ENCODE results near the gene NCK2.

NCK2 gene

DNA sequence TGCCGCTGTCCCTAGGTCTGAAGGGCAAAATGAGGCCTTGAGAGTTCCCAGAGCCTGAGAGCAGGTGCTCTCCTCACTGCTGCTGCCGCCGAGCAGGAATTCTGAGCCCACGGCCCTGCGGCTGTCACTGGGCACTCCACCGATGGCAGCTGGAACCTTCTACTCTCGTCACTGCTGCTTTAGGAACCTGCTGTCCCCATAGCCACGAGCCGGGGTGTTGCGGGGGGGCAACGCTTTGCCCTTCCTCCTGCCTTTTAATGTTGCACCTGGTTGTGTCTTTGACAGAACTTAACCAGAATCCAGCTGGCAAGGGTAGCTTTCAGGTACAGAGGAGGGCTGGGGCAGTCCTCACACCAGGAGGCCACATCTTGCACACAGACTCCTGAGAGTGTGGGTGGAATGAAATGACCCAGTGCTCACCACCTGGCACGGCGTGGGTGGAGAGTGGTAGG is 32.3 kb downstream of the NCK2 start:
- TF ChIP-seq, protein P1, sequence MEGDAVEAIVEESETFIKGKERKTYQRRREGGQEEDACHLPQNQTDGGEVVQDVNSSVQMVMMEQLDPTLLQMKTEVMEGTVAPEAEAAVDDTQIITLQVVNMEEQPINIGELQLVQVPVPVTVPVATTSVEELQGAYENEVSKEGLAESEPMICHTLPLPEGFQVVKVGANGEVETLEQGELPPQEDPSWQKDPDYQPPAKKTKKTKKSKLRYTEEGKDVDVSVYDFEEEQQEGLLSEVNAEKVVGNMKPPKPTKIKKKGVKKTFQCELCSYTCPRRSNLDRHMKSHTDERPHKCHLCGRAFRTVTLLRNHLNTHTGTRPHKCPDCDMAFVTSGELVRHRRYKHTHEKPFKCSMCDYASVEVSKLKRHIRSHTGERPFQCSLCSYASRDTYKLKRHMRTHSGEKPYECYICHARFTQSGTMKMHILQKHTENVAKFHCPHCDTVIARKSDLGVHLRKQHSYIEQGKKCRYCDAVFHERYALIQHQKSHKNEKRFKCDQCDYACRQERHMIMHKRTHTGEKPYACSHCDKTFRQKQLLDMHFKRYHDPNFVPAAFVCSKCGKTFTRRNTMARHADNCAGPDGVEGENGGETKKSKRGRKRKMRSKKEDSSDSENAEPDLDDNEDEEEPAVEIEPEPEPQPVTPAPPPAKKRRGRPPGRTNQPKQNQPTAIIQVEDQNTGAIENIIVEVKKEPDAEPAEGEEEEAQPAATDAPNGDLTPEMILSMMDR (IDR thresholded peaks at IDR 0.05; ENCODE audit: control extremely low read depth, extremely low read depth, low read depth, missing control alignments): no peak
- ChIA-PET CTCF (interaction anchor here (1.2 to 4.2 kb wide), 4 partner anchors 11 to 16 kb away, joined by 3 to 24 read pairs (median 4); no protein-coding TSS in a partner anchor), POLR2A (no interaction called here)
- DNase-seq (ENCODE audit: extremely low spot score): no peak

DNA sequence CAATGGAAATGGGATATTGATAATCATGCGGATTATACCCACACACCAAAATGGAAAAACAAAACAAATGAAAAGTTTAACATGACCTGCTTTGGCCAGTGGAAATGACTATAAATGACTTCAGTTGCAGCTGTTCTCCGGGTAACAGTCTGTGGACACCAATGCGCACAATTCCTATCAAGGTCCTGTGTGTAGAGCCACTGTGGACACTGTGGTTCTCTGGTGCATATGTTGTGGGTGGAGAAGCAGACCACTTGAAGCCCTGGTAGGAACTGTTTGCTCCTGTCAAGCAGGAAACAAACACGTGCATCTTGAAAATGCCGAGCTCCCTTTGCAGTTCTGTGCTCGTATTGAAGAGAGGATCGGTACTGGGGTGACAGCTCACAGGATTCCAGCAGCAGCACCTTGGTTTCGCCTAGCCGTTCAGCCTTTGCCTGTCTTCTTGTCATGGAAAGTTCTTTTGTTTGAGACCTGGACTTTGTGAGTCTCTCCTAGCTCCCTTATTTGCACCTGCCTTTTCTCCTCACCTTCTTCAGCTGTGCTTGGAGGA is 32.9 kb downstream of the NCK2 start:
- ChIA-PET POLR2A (no interaction called here), CTCF (interaction anchor here (1.2 to 4.2 kb wide), 6 partner anchors 9 to 199 kb away, joined by 3 to 24 read pairs (median 4); no protein-coding TSS in a partner anchor)
- TF ChIP-seq, protein P1 (IDR thresholded peaks at IDR 0.05; ENCODE audit: control extremely low read depth, extremely low read depth, low read depth, missing control alignments): no peak
- DNase-seq (ENCODE audit: extremely low spot score): no peak

DNA sequence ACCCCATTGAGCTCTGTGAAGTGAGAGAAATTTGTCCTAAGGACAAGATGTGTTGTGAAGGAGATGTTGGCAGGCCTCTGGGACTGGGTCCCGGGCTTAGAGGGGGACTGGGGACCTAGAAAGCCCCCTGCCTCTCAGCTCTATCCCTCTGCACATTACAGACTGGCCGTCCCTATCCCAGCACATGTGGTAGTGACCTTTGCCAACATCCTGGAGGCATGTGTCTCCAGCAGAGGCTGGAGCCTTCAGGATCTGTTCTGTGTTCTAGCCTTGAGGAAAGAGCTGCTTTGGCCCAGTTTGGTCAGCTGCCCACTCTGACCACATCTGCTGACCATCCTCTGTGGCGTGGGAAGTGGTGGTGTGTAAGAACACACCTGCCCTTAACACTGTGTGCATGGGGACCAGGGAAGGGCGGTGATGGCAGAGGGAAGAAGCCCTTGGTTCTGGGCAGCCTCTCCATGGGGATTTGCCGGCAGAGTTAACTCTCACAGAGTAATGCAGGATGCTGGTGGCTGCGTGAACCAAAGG is 33.4 kb downstream of the NCK2 start:
- DNase-seq (ENCODE audit: extremely low spot score): no peak
- TF ChIP-seq, protein P1 (IDR thresholded peaks at IDR 0.05; ENCODE audit: control extremely low read depth, extremely low read depth, low read depth, missing control alignments): no peak
- POLR2A ChIA-PET: no interaction called here
- CTCF ChIA-PET: interaction anchor here (1.0 to 4.2 kb wide), 8 partner anchors 9 to 200 kb away, joined by 3 to 24 read pairs (median 6); no protein-coding TSS in a partner anchor

DNA sequence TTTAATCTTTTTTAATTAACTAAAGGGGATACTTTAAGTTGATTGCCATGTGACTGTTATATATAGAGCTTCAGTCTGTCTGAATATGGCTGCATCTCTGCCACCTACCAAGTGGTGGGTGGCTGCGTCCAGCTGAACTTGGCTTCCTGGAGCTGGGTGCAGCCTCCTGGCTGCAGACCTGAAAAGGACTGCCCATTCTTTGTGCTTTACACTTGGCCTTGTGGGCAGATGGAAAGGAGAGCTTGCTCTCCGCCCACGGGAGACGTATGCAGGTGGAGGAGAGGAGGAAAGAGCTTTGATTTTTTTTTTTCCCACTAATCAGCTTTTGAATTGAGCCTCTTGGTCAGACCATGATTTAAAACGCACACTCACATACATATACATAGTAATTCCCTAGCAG is 34.7 kb downstream of the NCK2 start:
- CTCF ChIA-PET: interaction anchor here (1.0 to 4.2 kb wide), 6 partner anchors 8 to 25 kb away, joined by 3 to 24 read pairs (median 5); no protein-coding TSS in a partner anchor

DNA sequence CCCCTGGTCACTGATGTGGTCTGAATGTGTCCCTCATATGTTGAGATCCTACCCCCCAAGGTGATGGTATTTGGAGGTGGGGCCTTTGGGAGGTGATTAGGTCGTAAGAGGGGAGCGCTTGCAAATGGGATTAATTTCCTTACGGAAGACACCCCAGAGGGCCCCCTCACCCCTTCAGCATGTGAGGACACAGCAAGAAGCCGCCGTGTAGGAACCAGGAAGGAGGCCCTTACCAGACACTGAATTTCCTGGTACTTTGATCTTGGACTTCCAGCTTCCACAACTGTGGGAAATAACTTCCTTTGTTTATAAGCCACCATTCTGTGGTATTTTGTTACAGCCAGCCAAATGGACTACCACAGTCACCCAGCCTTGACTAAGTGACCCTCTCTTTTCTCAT is 35.9 kb downstream of the NCK2 start:
- POLR2A ChIA-PET: no interaction called here
- CTCF ChIA-PET: no interaction called here
- DNase-seq (ENCODE audit: extremely low spot score): no peak
- TF ChIP-seq, protein P1 (IDR thresholded peaks at IDR 0.05; ENCODE audit: control extremely low read depth, extremely low read depth, low read depth, missing control alignments): no peak

More for the DNA sequence above, 34.7 kb downstream of the NCK2 start:
- no peak for DNase-seq (ENCODE audit: extremely low spot score)
- TF ChIP-seq, protein P1 (IDR thresholded peaks at IDR 0.05; ENCODE audit: control extremely low read depth, extremely low read depth, low read depth, missing control alignments): no peak
- POLR2A ChIA-PET: no interaction called here

DNA sequence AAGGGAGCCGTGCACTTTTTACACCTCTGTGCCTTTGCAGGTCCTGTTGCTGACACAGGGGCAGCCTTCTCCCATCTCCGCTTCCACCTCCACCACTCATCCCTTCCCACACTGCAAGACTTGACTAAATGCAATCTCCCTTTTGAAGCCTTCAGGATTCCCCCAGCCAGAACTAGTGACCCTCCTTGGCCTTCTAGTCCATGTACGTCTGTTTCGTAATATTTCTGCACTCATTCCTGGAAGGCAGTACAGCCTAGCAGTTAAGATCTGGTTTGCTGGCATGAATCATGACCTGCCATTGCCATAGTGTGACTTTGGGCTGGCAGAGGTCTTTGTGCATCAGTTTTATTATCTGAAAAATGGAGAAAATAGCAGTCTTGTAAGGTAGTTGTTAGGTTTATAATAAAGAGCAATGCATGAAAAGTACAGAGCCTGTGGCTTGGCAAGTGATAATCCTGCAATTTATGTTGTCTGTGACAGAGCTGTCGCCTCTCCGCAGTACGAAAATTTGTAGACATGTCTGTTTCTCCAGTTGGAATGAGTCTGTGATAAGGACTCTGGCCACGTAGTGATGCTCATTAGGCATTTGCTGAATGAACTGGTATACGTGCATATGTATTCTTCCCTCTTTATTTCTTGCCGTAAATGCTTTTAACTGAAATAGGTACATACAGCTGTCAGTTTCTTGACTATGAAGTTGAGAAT is 36.7 kb downstream of the NCK2 start:
- CTCF ChIA-PET: interaction anchor here (1.9 kb wide), 1 partner anchor 26 kb away, joined by 7 read pairs; no protein-coding TSS in a partner anchor
- TF ChIP-seq, protein P1 (IDR thresholded peaks at IDR 0.05; ENCODE audit: control extremely low read depth, extremely low read depth, low read depth, missing control alignments): no peak
- no peak for DNase-seq (ENCODE audit: extremely low spot score)
- POLR2A ChIA-PET: no interaction called here

Measured in GM10248 (cell line).